Measurements from ENCODE around the gene FARS2.

FARS2 gene

DNA sequence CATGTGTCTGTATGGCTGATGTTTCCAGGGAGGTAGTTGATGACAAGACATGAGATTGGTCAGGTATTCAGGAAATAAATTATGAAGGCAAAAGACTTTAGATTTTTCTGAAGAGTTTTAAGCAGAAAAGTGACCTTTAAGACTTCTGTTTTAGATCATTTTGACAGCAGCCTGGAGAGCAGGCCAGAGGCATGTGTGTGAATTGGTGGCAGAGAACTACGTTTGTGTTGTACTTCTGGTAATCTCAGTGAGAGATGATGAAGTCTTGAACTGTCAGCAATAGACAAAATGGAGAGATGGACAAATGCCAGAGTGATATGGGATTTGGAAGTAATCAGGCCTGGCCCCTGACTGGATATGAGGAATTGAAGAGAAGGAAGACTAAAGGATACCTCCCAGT, 30.8 kb downstream of the FARS2 start:
- Histone ChIP-seq H3K9me3 (ENCODE audit: control extremely low read depth in 1 of 5, control insufficient read depth in 4 of 5, insufficient read depth in 2 of 5, low read depth in 1 of 5, low read length in 4 of 5) (no peaks in the 10 kb centered on the region), H3K36me3 (ENCODE audit: control insufficient read depth in 4 of 4, insufficient read depth in 4 of 4, low read length in 3 of 4) (no peaks in the 10 kb centered on the region), H3K4me3 (ENCODE audit: control insufficient read depth in 1 of 7, extremely low read depth in 1 of 7, insufficient read depth in 4 of 7, low read depth in 2 of 7, low read length in 6 of 7) (no peak overlapping the region), H3K27me3 (replicated peaks in 2 of 5; ENCODE audit: control insufficient read depth in 4 of 5, insufficient read depth in 5 of 5, low read length in 4 of 5) (no peaks in the 10 kb centered on the region), H3K4me1 (ENCODE audit: control extremely low read depth in 1 of 4, control insufficient read depth in 4 of 4, insufficient read depth in 4 of 4, low read length in 3 of 4) (peaks cover 0 to 16% (median 10%) of the 10 kb centered on the region in 4 experiments), H3K27ac (ENCODE audit: insufficient read depth in 1 of 2, low read depth in 1 of 2, low read length in 2 of 2, poor library complexity in 1 of 2, severe bottlenecking in 2 of 2) (no peak overlapping the region)
- WGBS (ENCODE audit: insufficient coverage) = 100% methylated on average over 1 of the region's 1 CpG
- CTCF ChIA-PET = no interaction called here
- DNase-seq = no peak
- POLR2A ChIA-PET = no interaction called here

GRCh38 chr6:5293692-5294091, 32.4 kb downstream of the FARS2 start:
- no peaks in the 10 kb centered on the region for H3K27me3 ChIP-seq (replicated peaks in 2 of 5; ENCODE audit: control insufficient read depth in 4 of 5, insufficient read depth in 5 of 5, low read length in 4 of 5)
- peaks cover 0 to 2% (median 0%) of the 10 kb centered on the region in 4 experiments for H3K36me3 ChIP-seq (ENCODE audit: control insufficient read depth in 4 of 4, insufficient read depth in 4 of 4, low read length in 3 of 4)
- H3K27ac ChIP-seq (ENCODE audit: insufficient read depth in 1 of 2, low read depth in 1 of 2, low read length in 2 of 2, poor library complexity in 1 of 2, severe bottlenecking in 2 of 2) = no peak overlapping the region
- POLR2A ChIA-PET = interaction anchor here (0.5 kb wide), 1 partner anchor 132 kb away, joined by 3 read pairs; no protein-coding TSS in a partner anchor
- peaks cover 0 to 16% (median 10%) of the 10 kb centered on the region in 4 experiments for H3K4me1 ChIP-seq (ENCODE audit: control extremely low read depth in 1 of 4, control insufficient read depth in 4 of 4, insufficient read depth in 4 of 4, low read length in 3 of 4)
- DNase-seq = no peak
- 75% methylated on average over 1 of the region's 2 CpGs for WGBS (ENCODE audit: insufficient coverage)
- CTCF ChIA-PET = no interaction called here
- H3K4me3 ChIP-seq (ENCODE audit: control insufficient read depth in 1 of 7, extremely low read depth in 1 of 7, insufficient read depth in 4 of 7, low read depth in 2 of 7, low read length in 6 of 7) = no peak overlapping the region
- no peaks in the 10 kb centered on the region for H3K9me3 ChIP-seq (ENCODE audit: control extremely low read depth in 1 of 5, control insufficient read depth in 4 of 5, insufficient read depth in 2 of 5, low read depth in 1 of 5, low read length in 4 of 5)

- peaks cover 0 to 2% (median 0%) of the 10 kb centered on the region in 4 experiments for H3K36me3 ChIP-seq (ENCODE audit: control insufficient read depth in 4 of 4, insufficient read depth in 4 of 4, low read length in 3 of 4)
- H3K27me3 ChIP-seq (replicated peaks in 2 of 5; ENCODE audit: control insufficient read depth in 4 of 5, insufficient read depth in 5 of 5, low read length in 4 of 5) = no peaks in the 10 kb centered on the region
- ChIA-PET CTCF (interaction anchor here (1.0 to 1.5 kb wide), 3 partner anchors 11 to 151 kb away, joined by 3 to 4 read pairs (median 3); no protein-coding TSS in a partner anchor), POLR2A (no interaction called here)
- WGBS (ENCODE audit: insufficient coverage) = 5% methylated on average over 3 of the region's 11 CpGs
- peak overlapping the region in 1 of 2 experiments; percentile 14 for H3K27ac ChIP-seq (ENCODE audit: insufficient read depth in 1 of 2, low read depth in 1 of 2, low read length in 2 of 2, poor library complexity in 1 of 2, severe bottlenecking in 2 of 2)
- H3K4me1 ChIP-seq (ENCODE audit: control extremely low read depth in 1 of 4, control insufficient read depth in 4 of 4, insufficient read depth in 4 of 4, low read length in 3 of 4) = peaks cover 0 to 16% (median 10%) of the 10 kb centered on the region in 4 experiments
- peak; percentile 8 to 78 (median 67) for DNase-seq
- no peaks in the 10 kb centered on the region for H3K9me3 ChIP-seq (ENCODE audit: control extremely low read depth in 1 of 5, control insufficient read depth in 4 of 5, insufficient read depth in 2 of 5, low read depth in 1 of 5, low read length in 4 of 5)
- peak overlapping the region in 1 of 7 experiments; percentile 4 for H3K4me3 ChIP-seq (ENCODE audit: control insufficient read depth in 1 of 7, extremely low read depth in 1 of 7, insufficient read depth in 4 of 7, low read depth in 2 of 7, low read length in 6 of 7)
Observed at GRCh38 chr6:5294392-5295211, 33.3 kb downstream of the FARS2 start.

DNA sequence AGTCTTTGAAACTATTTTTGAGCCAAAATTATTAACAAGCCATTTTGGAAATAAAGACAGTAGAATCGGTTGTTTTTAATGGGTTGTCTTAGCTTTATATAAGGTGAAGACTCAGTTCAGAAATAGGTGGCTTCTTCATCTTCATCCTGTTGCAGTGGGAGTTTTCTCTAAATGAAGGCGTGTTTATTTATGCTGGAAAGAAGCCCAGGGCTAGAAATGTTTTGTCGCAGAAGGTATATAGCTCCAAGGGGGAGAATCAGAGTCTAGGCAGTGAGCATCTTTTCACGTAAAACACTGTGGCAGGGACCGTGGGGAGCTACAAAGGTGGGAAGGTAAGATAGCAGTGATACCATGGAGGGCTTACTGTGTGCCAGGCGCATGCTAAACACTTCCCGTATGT, 34.3 kb downstream of the FARS2 start:
- DNase-seq = no peak
- Histone ChIP-seq H3K4me1 (ENCODE audit: control extremely low read depth in 1 of 4, control insufficient read depth in 4 of 4, insufficient read depth in 4 of 4, low read length in 3 of 4) (peaks cover 0 to 16% (median 10%) of the 10 kb centered on the region in 4 experiments), H3K27ac (ENCODE audit: insufficient read depth in 1 of 2, low read depth in 1 of 2, low read length in 2 of 2, poor library complexity in 1 of 2, severe bottlenecking in 2 of 2) (no peak overlapping the region), H3K4me3 (ENCODE audit: control insufficient read depth in 1 of 7, extremely low read depth in 1 of 7, insufficient read depth in 4 of 7, low read depth in 2 of 7, low read length in 6 of 7) (no peak overlapping the region), H3K9me3 (ENCODE audit: control extremely low read depth in 1 of 5, control insufficient read depth in 4 of 5, insufficient read depth in 2 of 5, low read depth in 1 of 5, low read length in 4 of 5) (no peaks in the 10 kb centered on the region), H3K36me3 (ENCODE audit: control insufficient read depth in 4 of 4, insufficient read depth in 4 of 4, low read length in 3 of 4) (peaks cover 0 to 2% (median 0%) of the 10 kb centered on the region in 4 experiments), H3K27me3 (replicated peaks in 2 of 5; ENCODE audit: control insufficient read depth in 4 of 5, insufficient read depth in 5 of 5, low read length in 4 of 5) (no peaks in the 10 kb centered on the region)
- POLR2A ChIA-PET = no interaction called here
- CTCF ChIA-PET = interaction anchor here (0.6 to 1.5 kb wide), 4 partner anchors 13 to 1366 kb away, joined by 3 to 4 read pairs (median 4); no protein-coding TSS in a partner anchor
- WGBS (ENCODE audit: insufficient coverage) = 96% methylated on average over 3 of the region's 7 CpGs

DNA sequence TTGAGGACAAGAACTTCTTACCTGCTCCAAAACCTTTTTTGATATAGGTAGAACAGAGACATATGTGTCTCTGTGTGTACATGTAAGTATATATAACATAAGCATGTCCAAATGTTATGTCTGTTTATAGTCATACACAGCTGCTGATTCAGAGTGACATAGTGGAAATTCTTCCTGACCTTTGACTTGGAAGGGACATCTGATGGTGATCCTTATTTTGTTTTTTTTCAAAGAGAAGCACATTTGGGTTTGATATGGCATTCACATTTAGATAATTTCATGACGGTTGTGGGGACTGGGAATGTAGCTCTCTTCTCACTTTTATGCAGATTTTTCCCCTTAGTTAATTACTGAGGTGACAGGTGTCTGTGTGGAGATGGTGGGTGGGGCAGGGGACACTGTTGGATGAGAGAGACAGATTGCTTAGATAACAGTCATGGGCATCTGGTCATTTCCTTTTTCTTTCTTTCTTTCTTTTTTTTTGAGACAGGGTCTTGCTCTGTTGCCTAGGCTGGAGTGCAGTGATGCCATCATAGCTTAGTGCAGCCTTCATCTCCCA, 39.0 kb downstream of the FARS2 start:
- Histone ChIP-seq H3K4me3 (ENCODE audit: control insufficient read depth in 1 of 7, extremely low read depth in 1 of 7, insufficient read depth in 4 of 7, low read depth in 2 of 7, low read length in 6 of 7) (no peak overlapping the region), H3K27me3 (replicated peaks in 2 of 5; ENCODE audit: control insufficient read depth in 4 of 5, insufficient read depth in 5 of 5, low read length in 4 of 5) (no peaks in the 10 kb centered on the region), H3K9me3 (ENCODE audit: control extremely low read depth in 1 of 5, control insufficient read depth in 4 of 5, insufficient read depth in 2 of 5, low read depth in 1 of 5, low read length in 4 of 5) (no peaks in the 10 kb centered on the region), H3K36me3 (ENCODE audit: control insufficient read depth in 4 of 4, insufficient read depth in 4 of 4, low read length in 3 of 4) (peaks cover 0 to 2% (median 0%) of the 10 kb centered on the region in 4 experiments), H3K4me1 (ENCODE audit: control extremely low read depth in 1 of 4, control insufficient read depth in 4 of 4, insufficient read depth in 4 of 4, low read length in 3 of 4) (peaks cover 0 to 8% (median 3%) of the 10 kb centered on the region in 4 experiments), H3K27ac (ENCODE audit: insufficient read depth in 1 of 2, low read depth in 1 of 2, low read length in 2 of 2, poor library complexity in 1 of 2, severe bottlenecking in 2 of 2) (no peak overlapping the region)
- ChIA-PET CTCF (interaction anchor here (1.0 kb wide), 1 partner anchor 157 kb away, joined by 3 read pairs; no protein-coding TSS in a partner anchor), POLR2A (no interaction called here)
- WGBS (ENCODE audit: insufficient coverage) = no CpG with 5 or more reads among the region's 1 CpG
- DNase-seq = no peak

DNA sequence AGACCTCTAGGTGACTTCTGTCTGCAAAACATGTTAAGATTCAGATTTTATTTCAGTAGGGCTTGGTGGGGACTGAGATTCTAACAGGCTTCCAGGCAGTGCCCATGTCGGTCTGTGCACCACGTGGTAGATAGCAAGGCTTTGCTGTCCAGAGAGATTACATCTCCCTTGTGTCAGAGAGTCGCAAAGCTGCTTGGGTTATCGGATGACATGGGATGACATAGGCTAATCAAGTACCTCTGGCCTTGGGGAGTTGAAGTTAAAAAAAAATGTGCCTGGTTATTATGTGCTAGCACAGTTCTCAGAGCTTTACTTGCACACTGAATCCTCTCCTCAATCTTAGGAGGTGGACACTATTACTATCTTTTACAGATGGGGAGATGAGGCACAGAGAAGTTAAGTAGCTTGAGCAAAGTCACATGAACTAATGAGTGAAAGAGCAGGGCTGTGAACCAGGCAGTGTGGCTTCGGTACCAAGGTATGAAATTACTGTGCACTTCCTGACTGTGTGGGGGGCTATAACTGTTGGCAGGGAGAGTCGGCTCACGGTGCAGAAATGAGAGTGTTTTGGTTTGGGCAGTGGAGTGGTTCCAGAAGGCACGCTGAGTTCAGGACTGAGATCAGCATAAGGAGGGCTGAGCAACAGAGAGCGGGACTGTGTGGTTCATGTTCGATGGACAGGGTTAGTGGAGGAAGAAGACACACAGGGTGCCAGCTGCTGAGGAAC, 41.1 kb downstream of the FARS2 start:
- Histone ChIP-seq H3K4me3 (ENCODE audit: control insufficient read depth in 1 of 7, extremely low read depth in 1 of 7, insufficient read depth in 4 of 7, low read depth in 2 of 7, low read length in 6 of 7) (peak overlapping the region in 1 of 7 experiments; percentile 3), H3K27me3 (replicated peaks in 2 of 5; ENCODE audit: control insufficient read depth in 4 of 5, insufficient read depth in 5 of 5, low read length in 4 of 5) (no peaks in the 10 kb centered on the region), H3K27ac (ENCODE audit: insufficient read depth in 1 of 2, low read depth in 1 of 2, low read length in 2 of 2, poor library complexity in 1 of 2, severe bottlenecking in 2 of 2) (no peak overlapping the region), H3K9me3 (ENCODE audit: control extremely low read depth in 1 of 5, control insufficient read depth in 4 of 5, insufficient read depth in 2 of 5, low read depth in 1 of 5, low read length in 4 of 5) (no peaks in the 10 kb centered on the region), H3K36me3 (ENCODE audit: control insufficient read depth in 4 of 4, insufficient read depth in 4 of 4, low read length in 3 of 4) (peaks cover 0 to 2% (median 0%) of the 10 kb centered on the region in 4 experiments), H3K4me1 (ENCODE audit: control extremely low read depth in 1 of 4, control insufficient read depth in 4 of 4, insufficient read depth in 4 of 4, low read length in 3 of 4) (peaks cover 0 to 8% (median 3%) of the 10 kb centered on the region in 4 experiments)
- ChIA-PET CTCF (interaction anchor here (0.9 to 2.0 kb wide), 11 partner anchors 12 to 161 kb away, joined by 3 to 13 read pairs (median 4); no protein-coding TSS in a partner anchor), POLR2A (interaction anchor here (0.7 kb wide), 1 partner anchor 1101 kb away, joined by 4 read pairs; no protein-coding TSS in a partner anchor)
- DNase-seq = no peak
- 85% methylated on average over 8 of the region's 10 CpGs for WGBS (ENCODE audit: insufficient coverage)
